Calu3 (cell line): ENCODE data around the gene NR1H4. TPM values are rescaled to one million over a fixed set of nuclear protein-coding genes. Genes with fewer than 3 reads are reported as not detected.

Experiments
- BruUV-seq: library from RNA; stranded (reverse); fragments of 400-500 nt; replicated peaks from 2 replicates; lab custom pipeline; 2021; lab: Mats Ljungman, UMichigan
- CTCF ChIA-PET: fragments of 300-600 bp; sonication (Branson Sonifier 250); formaldehyde crosslinking; loops from one replicate; lab custom pipeline; 2022; ENCODE audit warnings: antibody characterized with exemption; lab: Charles Lee
- DNase-seq: peaks from one replicate; pipeline ENCODE4 v3.0.0; 2022
- H3K27ac Mint-ChIP-seq: one replicate; pipeline ENCODE4 v1.8.0; 2022; ENCODE audit warnings: mixed read lengths; ENCODE audit not compliant: unreplicated experiment
- H3K27me3 Mint-ChIP-seq: one replicate; pipeline ENCODE4 v1.8.0; 2022; ENCODE audit warnings: mixed read lengths; ENCODE audit not compliant: unreplicated experiment
- H3K36me3 Mint-ChIP-seq: one replicate; pipeline ENCODE4 v1.8.0; 2022; ENCODE audit warnings: mild to moderate bottlenecking, moderate library complexity, mixed read lengths; ENCODE audit not compliant: insufficient read depth, unreplicated experiment
- H3K4me1 Mint-ChIP-seq: one replicate; pipeline ENCODE4 v1.8.0; 2022; ENCODE audit warnings: mild to moderate bottlenecking, low read depth, mixed read lengths; ENCODE audit not compliant: unreplicated experiment
- H3K4me3 Mint-ChIP-seq: one replicate; pipeline ENCODE4 v1.8.0; 2022; ENCODE audit warnings: mild to moderate bottlenecking, low read depth, moderate library complexity, mixed read lengths; ENCODE audit not compliant: unreplicated experiment
- H3K9me3 Mint-ChIP-seq: one replicate; pipeline ENCODE4 v1.8.0; 2022; ENCODE audit warnings: low read depth, mixed read lengths; ENCODE audit not compliant: unreplicated experiment
- CTCF ChIP-seq: fragments of 200-600 bp; IDR thresholded peaks from one replicate; pipeline ENCODE4 v1.8.0; 2022; ENCODE audit warnings: antibody characterized with exemption; ENCODE audit not compliant: unreplicated experiment
- intact Hi-C: fragments of 100-400 bp; cut with micrococcal nuclease; formaldehyde crosslinking; loops from one replicate; pipeline ENCODE4 v1.10.0; 2022; ENCODE audit not compliant: unreplicated experiment
- total RNA-seq: library from RNA; stranded (reverse); gene quantifications from 2 replicates; pipeline ENCODE4 v1.2.3, GENCODE V29; 2022

NR1H4 gene
- total RNA-seq, 1 experiment from 2014 or later, result 5.2 TPM

DNA sequence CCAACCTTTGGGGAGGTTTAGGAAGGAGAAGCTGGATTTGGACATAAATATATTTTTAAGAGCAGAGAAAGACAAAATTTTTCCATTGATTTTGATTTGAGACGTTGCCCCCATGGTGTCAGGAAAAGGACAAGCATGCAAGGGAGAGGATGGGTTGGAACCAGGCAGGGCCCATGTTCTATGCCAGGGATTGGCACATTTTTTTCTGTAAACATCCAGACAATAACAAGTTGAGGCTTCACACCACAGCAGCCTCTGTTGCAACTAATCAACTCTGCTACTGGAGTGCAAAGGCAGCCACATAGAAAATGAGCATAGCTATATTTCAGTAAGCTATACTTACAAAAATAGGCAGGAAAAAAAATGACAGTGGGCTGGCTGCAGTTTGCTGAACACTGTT lies 44.7 kb downstream of the NR1H4 start:
- Mint-ChIP-seq H3K27ac (no peak overlapping the region), H3K4me3 (no peak overlapping the region), H3K36me3 (no peaks in the 10 kb centered on the region), H3K9me3 (peaks cover 4% of the 10 kb centered on the region), H3K27me3 (no peaks in the 10 kb centered on the region), H3K4me1 (no peaks in the 10 kb centered on the region)
- TF ChIP-seq CTCF, result no peak
- intact Hi-C loops, result no loop called here
- BruUV-seq, result no TSS peak
- no peak for DNase-seq
- CTCF ChIA-PET, result no interaction called here

DNA sequence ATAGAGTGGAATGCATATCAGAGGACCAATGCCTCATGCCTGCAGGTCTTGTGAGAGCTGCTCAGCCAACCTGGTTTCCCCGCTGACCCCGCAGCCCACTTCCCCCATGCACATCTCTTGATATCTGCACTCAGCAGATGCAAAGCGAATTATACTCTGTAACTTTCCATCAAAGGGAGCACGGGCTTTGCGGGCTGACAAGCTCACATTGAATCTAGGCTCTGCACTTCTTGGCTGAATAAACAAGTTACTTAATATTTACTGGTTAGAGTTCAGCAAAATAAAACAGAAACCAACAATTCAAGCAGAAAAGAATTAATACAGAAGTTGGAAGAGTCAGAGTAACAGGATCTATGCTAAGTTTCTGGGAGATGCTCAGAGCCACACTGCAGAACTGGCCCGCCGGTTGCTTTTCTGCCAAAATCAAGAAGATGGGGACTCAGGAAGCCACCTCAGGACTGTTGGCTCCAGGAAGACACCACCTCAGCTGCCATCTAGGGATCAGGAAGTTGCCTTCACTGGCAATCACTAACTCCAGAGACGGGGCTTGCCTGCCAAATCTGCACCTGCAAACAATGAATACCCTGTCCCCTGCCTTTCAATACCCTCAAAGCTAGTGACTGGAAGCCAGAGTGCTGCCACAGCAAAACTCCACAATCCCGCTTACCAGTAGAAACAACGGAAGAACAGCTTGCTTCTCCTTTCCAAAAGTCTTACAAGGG lies 46.5 kb downstream of the NR1H4 start:
- CTCF ChIA-PET, result interaction anchor here (0.6 kb wide), 2 partner anchors 87 to 97 kb away, joined by 3 to 4 read pairs; no protein-coding TSS in a partner anchor
- no TSS peak for BruUV-seq
- peaks cover 4% of the 10 kb centered on the region for H3K9me3 Mint-ChIP-seq

GRCh38 chr12:100521958-100522357 lies 48.3 kb downstream of the NR1H4 start:
- CTCF ChIA-PET, result interaction anchor here (0.5 kb wide), 1 partner anchor 1237 kb away, joined by 5 read pairs; no protein-coding TSS in a partner anchor
- Mint-ChIP-seq H3K4me3 (no peak overlapping the region), H3K27ac (no peak overlapping the region), H3K27me3 (no peaks in the 10 kb centered on the region), H3K36me3 (no peaks in the 10 kb centered on the region), H3K4me1 (no peaks in the 10 kb centered on the region), H3K9me3 (peaks cover 3% of the 10 kb centered on the region)
- DNase-seq, result no peak
- intact Hi-C loops, result no loop called here
- TF ChIP-seq CTCF, result no peak
- BruUV-seq, result no TSS peak

More for the DNA sequence above, 46.5 kb downstream of the NR1H4 start:
- Mint-ChIP-seq H3K4me3 (no peak overlapping the region), H3K36me3 (no peaks in the 10 kb centered on the region), H3K27me3 (no peaks in the 10 kb centered on the region), H3K4me1 (no peaks in the 10 kb centered on the region), H3K27ac (no peak overlapping the region)
- intact Hi-C loops, result no loop called here
- no peak for TF ChIP-seq CTCF
- no peak for DNase-seq

DNA sequence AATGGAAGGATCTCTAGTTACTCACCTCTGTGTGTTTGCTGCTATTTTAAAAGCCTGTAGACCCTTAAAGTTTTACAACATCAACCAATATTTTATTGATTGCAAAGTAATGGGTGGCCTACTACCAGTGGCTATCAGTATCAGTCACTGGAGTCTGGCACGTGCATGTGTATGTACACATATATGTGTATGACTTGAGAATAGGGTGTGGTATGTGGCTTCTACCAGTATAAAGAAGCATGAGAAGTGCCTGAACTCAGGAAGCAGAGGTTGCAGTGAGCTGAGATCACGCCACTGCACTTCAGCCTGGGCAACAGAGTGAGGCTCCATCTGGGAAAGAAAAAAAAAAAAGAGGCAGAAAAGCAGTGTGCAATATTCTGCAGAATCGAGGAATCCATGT lies 54.4 kb downstream of the NR1H4 start:
- Mint-ChIP-seq H3K9me3 (peaks cover 8% of the 10 kb centered on the region), H3K27me3 (no peaks in the 10 kb centered on the region), H3K4me1 (peaks cover 39% of the 10 kb centered on the region), H3K36me3 (no peaks in the 10 kb centered on the region), H3K27ac (peak overlapping the region; percentile 75), H3K4me3 (no peak overlapping the region)
- BruUV-seq, result no TSS peak
- no peak for DNase-seq
- no peak for TF ChIP-seq CTCF
- intact Hi-C loops, result loop anchor here (5.0 kb wide), 1 partner anchor 51 kb away; no protein-coding TSS in a partner anchor
- CTCF ChIA-PET, result interaction anchor here (1.1 to 1.8 kb wide), 2 partner anchors 10 to 122 kb away, joined by 3 to 6 read pairs; no protein-coding TSS in a partner anchor
